Measurements from ENCODE around the gene AADACL4. TPM values are rescaled to one million over a fixed set of nuclear protein-coding genes. Genes with fewer than 3 reads are reported as not detected.

Gene AADACL4
- total RNA-seq, 4 donors from 2014 or later, result not detected

DNA sequence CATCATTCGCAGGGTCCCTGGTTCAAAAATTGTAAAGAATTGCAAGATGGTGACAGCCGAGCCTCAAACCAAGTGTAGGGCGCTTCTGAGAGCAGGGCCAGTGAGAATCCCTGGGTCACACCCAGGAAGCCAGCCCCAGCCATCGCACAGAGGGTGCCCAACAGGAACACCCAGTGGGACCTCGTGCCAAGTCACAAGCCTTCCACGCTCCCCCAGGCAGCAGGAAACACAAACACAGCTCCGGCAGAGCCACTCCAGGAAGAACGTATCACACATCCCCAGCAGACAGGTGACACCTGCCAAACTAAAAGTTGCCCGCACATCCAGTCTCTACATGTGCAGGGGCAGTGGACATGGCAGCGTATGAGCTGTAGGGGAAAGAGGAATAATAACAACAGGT, 46.1 kb upstream of the AADACL4 start:
- Histone ChIP-seq H3K9me3 (no peaks in the 10 kb centered on the region), H3K36me3 (no peaks in the 10 kb centered on the region), H3K4me3 (no peak overlapping the region), H3K27ac (peak overlapping the region; percentile 78), H3K27me3 (no peaks in the 10 kb centered on the region), H3K4me1 (peaks cover 98% of the 10 kb centered on the region)
- peak in 1 of 2 donors; percentile 77 for DNase-seq (ENCODE audit: low spot score in 2 of 2)
- no peak for TF ChIP-seq EP300 (IDR thresholded peaks at IDR 0.05)
- TF ChIP-seq, protein P1, sequence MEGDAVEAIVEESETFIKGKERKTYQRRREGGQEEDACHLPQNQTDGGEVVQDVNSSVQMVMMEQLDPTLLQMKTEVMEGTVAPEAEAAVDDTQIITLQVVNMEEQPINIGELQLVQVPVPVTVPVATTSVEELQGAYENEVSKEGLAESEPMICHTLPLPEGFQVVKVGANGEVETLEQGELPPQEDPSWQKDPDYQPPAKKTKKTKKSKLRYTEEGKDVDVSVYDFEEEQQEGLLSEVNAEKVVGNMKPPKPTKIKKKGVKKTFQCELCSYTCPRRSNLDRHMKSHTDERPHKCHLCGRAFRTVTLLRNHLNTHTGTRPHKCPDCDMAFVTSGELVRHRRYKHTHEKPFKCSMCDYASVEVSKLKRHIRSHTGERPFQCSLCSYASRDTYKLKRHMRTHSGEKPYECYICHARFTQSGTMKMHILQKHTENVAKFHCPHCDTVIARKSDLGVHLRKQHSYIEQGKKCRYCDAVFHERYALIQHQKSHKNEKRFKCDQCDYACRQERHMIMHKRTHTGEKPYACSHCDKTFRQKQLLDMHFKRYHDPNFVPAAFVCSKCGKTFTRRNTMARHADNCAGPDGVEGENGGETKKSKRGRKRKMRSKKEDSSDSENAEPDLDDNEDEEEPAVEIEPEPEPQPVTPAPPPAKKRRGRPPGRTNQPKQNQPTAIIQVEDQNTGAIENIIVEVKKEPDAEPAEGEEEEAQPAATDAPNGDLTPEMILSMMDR (IDR thresholded peaks at IDR 0.05), result no peak
- no peak for TF ChIP-seq POLR2AphosphoS5 (IDR thresholded peaks at IDR 0.05)
- TF ChIP-seq POLR2A (IDR thresholded peaks at IDR 0.05), result no peak
- 64% methylated on average over 6 of the region's 10 CpGs for WGBS

DNA sequence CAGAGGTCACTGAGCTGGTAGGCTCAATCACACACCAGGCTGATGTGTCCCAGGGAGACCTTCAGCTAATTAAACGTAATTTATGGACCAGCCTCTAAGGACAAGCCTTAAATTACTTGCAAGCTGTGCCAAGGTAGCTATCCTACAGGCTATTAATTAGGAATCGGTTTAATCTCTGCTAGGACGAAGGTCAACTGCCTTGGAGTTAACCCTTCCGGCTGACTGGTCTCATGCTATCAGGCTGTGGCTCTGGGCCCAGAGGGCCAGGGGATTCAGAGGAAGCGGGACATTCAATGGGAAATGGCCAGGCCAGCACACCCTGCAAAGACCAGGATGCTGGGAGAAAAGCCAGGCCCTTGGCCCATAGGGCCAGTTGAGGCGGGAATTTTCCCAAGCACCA, 44.9 kb upstream of the AADACL4 start:
- no peak overlapping the region for H3K4me3 ChIP-seq
- no peak overlapping the region for H3K27ac ChIP-seq
- no peaks in the 10 kb centered on the region for H3K27me3 ChIP-seq
- peaks cover 96% of the 10 kb centered on the region for H3K4me1 ChIP-seq
- 57% methylated on average over 5 of the region's 6 CpGs for WGBS
- TF ChIP-seq, protein P1 (IDR thresholded peaks at IDR 0.05), result no peak
- TF ChIP-seq POLR2A (IDR thresholded peaks at IDR 0.05) (no peak), EP300 (IDR thresholded peaks at IDR 0.05) (no peak), POLR2AphosphoS5 (IDR thresholded peaks at IDR 0.05) (no peak)
- H3K36me3 ChIP-seq, result peaks cover 3% of the 10 kb centered on the region
- H3K9me3 ChIP-seq, result no peaks in the 10 kb centered on the region
- DNase-seq (ENCODE audit: low spot score in 2 of 2), result no peak

DNA sequence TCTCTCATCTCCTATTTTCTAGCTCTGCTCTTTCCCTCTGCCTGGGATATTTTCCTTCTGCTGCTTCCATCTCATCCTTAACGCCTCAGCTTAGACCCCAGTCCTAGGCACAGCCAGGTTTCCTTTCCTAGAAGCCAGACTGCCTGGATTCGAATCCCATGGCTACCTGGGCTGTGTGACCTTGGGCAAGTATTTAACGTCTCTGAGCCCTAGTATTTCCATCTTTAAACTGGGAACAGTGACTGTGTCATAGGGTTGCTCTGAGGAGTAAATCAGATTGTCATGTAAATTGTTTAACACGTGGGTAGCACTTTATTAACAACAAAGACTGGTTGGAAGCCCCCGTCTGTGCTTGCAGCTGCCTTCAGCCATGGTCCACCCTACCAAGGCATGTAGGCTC, 44.2 kb upstream of the AADACL4 start:
- peaks cover 96% of the 10 kb centered on the region for H3K4me1 ChIP-seq
- peaks cover 9% of the 10 kb centered on the region for H3K36me3 ChIP-seq
- H3K9me3 ChIP-seq, result no peaks in the 10 kb centered on the region
- peak overlapping the region; percentile 22 for H3K27ac ChIP-seq
- no peak overlapping the region for H3K4me3 ChIP-seq
- H3K27me3 ChIP-seq, result no peaks in the 10 kb centered on the region
- no peak for DNase-seq (ENCODE audit: low spot score in 2 of 2)
- WGBS, result 78% methylated on average over 5 of the region's 5 CpGs
- TF ChIP-seq EP300 (IDR thresholded peaks at IDR 0.05) (no peak), POLR2A (IDR thresholded peaks at IDR 0.05) (no peak), POLR2AphosphoS5 (IDR thresholded peaks at IDR 0.05) (no peak)
- TF ChIP-seq, protein P1 (IDR thresholded peaks at IDR 0.05), result no peak

DNA sequence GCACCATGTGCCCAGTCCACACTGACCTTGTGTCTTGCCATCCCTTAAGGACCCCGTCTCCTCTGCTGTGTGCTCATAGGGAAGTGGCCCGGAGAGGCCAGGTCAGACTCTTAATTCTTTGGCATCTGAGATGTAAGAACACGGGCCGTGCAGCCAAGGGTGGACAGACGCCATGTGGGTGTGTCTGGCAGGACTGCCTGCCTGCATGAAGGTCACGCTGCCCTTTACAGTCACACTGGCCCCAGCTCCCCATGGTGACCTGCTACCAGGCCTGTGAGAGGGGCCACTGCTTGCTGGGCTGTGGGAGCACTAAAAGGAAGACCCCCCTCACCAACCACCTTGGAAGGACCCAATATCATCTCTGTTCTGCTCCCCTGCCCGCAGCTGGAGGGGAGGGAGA, 43.5 kb upstream of the AADACL4 start:
- Histone ChIP-seq H3K9me3 (no peaks in the 10 kb centered on the region), H3K4me3 (no peak overlapping the region), H3K27ac (peak overlapping the region; percentile 22), H3K4me1 (peaks cover 90% of the 10 kb centered on the region), H3K36me3 (peaks cover 9% of the 10 kb centered on the region), H3K27me3 (no peaks in the 10 kb centered on the region)
- no peak for DNase-seq (ENCODE audit: low spot score in 2 of 2)
- TF ChIP-seq POLR2A (IDR thresholded peaks at IDR 0.05), result no peak
- TF ChIP-seq EP300 (IDR thresholded peaks at IDR 0.05), result no peak
- TF ChIP-seq, protein P1 (IDR thresholded peaks at IDR 0.05), result no peak
- TF ChIP-seq POLR2AphosphoS5 (IDR thresholded peaks at IDR 0.05), result no peak
- 55% methylated on average over 6 of the region's 7 CpGs for WGBS

DNA sequence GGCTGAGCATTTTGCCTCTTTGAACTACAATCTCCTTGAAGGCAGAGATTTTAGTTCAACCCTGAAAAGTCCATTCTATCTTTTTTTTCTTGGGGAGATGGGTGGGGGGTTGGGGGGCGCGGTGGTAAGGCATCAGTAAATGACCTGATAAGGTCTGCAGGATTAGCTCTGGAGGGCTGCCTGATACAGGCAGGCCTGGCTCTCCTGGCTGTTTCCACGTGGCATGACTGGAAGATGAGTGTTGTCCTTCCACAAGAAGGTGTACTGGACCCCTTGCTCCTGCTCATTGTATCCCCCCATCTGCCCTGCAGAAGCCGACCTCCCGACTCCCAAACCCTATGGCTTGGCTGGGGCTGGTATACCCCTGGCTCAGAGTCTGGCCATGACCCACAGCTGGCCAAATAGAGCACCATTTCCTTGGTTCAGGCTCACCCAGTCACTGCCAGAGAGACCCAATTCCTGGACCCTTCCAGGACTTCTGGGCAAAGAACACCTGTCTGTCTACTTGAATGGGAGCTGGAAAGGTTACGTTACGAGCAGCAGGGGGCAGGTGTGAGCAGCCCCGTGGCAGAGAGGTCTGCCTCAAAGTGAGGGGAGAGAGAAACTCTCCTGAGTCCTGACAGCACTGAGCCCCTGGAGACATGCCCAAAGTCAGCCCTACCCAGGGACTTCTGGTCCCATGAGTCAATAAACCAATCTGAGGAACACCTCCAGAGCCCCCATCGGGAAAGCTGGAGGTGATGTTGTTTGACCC, 42.8 kb upstream of the AADACL4 start:
- WGBS, result 75% methylated on average over 6 of the region's 9 CpGs
- H3K36me3 ChIP-seq, result peaks cover 9% of the 10 kb centered on the region
- H3K27me3 ChIP-seq, result no peaks in the 10 kb centered on the region
- no peak overlapping the region for H3K4me3 ChIP-seq
- no peak for TF ChIP-seq POLR2A (IDR thresholded peaks at IDR 0.05)
- TF ChIP-seq, protein P1 (IDR thresholded peaks at IDR 0.05), result peak in 1 of 2 donors; percentile 48
- H3K4me1 ChIP-seq, result peaks cover 82% of the 10 kb centered on the region
- DNase-seq (ENCODE audit: low spot score in 2 of 2), result no peak
- H3K9me3 ChIP-seq, result no peaks in the 10 kb centered on the region
- H3K27ac ChIP-seq, result no peak overlapping the region
